Right hindlimb (tissue), 1 donor: ENCODE results near the gene RTN4IP1.
"Not testable (repeated sequence)": the region's sequence is repeated elsewhere in the genome, so short reads cannot be mapped to it uniquely, and the experiment has no call there.

Source experiments
- DNase-seq: peaks from one replicate; pipeline ENCODE4 v3.0.0-alpha.2; 2018

RTN4IP1 gene

DNA sequence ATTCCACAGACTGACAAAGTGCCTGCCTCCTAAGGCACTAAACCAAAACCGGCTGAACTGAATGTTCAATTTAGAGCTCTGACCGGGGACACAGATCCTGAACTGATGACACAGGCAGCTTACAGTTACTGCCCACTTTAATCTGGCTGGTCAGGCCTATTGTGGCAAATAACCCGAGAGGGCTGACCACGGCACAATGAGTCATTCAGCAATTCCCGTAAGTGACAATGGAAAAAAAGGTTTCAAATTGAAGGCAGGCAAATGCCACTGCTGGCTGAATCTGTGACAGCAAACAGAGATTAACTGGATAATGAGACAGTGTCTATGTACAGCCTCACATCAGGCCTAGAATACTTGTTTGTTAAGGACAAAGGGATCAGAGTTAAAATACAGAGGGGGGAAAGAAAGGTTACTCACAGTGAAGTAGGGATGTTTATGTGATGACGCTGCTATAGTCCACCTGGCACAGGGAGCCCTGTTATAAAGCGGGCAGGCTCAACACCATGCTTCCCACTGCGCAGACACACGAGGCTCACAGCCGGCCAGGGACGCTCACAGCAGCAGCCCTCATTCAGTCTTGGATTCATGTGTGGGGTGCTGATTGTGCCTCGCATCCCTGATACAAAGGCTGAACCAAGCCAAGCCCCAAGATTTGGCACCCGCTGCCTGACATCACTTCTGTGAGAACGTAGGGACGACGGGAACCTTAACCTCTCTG is 54.4 kb downstream of the RTN4IP1 start:
- no peak for DNase-seq

DNA sequence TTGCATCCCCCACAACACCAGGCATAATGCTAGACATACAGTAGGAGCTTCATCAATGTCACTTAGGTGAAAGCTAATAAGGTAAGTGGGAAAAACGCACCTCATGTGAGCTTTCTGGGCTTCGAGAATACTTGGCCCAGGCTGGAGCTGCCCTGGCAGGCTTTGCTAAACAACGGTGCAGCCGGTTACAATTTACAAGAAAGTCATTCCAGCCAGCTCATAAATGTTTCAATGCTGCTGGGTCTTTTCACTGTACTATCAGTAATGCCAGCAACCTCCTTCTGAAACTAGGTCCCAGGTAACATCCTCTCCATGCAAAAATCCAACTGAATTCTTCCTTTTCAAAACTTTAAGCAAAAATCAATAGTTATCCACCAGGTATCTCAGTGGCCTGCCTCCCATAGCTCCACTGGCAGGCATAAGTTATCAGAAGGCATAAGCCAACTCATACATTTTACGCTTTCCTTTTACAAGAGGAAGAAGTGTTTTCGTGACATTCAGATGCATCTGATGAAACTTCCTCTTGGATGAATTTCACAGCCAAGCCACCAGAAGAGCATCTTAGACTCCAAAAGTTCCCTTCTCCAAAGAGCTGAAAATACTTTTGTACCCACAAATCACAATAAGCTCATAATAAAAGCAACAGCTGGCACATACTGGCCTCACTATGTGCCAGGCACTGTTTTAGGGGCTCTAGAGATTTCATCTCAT is 56.3 kb downstream of the RTN4IP1 start:
- DNase-seq = no peak

DNA sequence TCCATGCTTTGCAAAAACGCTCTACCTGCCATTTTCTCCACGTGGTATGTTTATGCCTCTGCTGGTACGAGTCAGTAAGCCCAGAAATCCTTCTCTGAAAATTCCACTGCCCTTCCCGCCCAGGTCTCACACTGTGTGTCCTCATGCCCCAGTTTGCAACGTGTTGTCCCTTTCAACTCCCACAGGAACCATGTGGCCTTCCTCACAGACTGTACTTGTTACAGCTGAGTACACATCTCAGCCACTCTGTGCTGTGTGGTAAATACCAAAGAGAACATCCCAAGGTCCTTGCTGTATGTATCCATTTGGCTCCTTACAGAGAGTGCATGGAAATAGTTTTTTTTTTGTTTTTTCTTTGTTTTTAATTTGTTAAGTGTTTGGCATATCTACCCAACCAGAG is 56.9 kb downstream of the RTN4IP1 start:
- no peak for DNase-seq

DNA sequence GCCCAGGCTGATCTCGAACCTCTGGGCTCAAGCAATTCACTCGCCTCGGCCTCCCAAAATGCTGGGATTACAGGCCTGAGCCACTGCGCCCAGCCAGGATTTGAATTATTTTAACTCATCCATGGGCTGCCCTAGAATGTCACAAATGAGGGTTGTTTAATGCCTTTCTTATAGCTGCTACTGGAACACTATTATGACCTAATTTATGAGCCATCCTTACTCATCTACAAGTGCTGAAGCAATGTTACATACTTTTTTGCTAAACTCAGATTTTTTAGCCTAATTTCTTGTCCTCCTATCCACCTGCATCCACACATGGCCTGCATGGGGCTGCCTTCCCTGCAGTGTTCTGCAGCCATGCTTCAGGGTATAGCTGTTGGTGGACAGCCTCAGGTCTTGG is 59.9 kb downstream of the RTN4IP1 start:
- no peak for DNase-seq

DNA sequence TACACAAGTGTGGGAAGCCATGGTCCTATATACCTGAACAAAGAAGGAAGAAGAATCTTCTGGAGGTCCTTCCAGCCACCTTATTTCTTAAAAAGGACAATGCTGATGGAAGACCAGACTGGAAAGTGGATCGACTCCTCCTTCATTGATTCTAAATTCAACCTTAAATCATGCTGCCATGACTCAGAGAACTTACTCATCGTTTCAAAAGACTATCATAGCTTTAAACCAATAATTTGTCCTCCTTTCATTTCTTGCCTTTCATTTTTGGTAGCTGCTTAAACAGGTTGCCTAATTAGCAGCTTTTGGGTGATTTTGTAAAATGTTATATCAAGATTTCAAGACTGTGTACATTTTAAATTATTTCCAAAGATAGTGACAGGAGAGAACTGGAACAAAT is 60.8 kb downstream of the RTN4IP1 start:
- no peak for DNase-seq

DNA sequence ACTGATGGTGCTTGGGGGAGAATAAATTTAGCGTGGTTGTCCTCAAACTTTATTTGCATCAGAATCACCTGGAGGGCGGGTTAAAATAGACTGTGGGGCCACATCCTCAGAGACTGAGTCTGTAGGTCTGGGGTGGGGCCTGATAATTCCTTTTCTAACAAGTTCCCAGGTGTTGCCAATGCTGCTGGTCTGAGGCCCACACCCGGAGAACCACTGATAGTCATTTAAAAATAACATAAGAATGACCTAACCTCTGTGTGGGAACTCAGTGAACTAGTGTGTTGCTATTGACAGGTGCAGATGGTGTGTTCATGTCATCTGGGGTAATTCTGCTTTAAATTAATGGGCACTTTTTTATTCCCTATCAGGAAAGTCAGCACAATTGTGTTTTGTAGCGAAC is 64.8 kb downstream of the RTN4IP1 start:
- DNase-seq = no peak

DNA sequence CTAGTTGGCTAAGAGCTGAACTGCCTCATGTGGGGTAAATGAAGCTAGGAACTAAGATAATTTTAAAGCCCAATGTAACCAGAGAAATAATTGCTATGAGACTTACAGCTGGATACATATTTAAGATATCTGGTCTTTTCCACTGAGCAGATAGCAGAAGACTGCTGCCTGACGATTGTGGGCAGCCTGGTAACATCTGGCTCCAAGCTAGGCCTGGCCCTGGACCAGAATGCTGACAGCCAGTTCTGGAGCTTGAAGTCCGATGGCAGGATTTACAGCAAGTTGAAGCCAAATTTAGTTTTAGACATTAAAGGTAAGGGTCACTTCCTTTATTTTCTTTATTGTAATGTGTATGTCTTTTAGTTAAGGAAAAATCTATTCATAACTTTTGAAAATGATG is 65.7 kb downstream of the RTN4IP1 start:
- DNase-seq = no peak

DNA sequence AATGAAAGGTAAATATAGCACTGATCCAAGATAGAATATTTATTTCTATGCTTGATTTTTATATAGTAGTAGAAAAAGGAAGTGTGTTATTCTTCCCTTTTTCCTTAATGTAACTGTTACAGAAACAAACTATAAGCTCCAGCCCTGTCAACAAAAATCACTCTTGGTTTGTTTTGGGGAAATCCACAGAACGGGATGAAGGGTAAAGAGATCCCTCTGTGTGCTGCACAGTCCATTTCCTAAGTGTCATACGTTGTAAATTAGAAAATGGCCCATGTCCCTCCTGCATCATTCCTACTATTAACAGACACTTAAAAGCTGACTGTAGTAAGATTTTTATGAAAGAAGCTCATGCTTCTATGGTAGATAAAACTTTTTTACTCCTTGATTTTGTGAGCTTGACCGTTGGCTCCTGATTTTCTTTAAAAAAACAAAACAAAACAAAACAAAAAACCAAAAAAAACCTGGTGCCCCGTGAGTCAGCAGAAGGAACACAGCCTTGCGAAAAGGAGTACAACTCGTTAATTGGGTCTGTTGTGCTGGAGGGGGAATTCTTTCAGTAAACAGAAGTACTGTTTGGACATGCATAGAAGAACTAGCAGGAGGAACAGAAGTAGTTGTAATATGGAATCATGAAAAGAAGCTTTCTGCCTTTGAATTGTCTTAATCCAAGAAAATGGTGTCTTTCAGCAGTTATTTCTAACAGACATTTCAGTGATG is 67.5 kb downstream of the RTN4IP1 start:
- no peak for DNase-seq

DNA sequence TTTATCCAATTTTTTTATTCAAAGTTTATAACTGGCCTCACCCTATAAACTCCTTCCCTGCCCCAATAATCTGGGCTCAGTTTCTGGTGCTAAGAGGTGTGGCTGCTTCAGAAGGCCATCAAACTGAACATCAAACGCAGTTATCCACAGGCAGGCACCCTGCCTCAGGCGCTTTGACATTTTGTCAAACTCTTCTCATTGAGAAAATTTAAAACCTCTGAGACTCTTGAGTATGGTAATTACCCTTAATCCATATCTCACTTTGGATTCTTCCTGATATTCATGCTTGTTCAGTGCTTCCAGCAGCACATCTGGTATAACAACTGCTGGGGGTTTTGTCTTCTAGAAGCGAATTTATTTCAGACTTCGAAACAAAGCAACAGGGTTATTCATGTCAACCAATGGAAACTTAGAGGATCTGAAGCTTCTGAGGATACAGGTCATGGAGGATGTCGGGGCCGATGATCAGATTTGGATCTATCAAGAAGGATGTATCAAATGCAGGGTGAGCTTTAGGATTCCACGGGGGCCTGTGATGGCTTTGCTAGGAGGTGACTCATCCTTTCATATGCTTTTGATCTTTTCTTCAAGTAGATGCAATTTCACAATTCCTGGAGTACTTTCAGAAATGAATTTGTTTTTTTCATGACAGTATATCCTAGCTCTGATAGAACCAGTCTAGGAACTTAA is 68.2 kb downstream of the RTN4IP1 start:
- DNase-seq = no peak

DNA sequence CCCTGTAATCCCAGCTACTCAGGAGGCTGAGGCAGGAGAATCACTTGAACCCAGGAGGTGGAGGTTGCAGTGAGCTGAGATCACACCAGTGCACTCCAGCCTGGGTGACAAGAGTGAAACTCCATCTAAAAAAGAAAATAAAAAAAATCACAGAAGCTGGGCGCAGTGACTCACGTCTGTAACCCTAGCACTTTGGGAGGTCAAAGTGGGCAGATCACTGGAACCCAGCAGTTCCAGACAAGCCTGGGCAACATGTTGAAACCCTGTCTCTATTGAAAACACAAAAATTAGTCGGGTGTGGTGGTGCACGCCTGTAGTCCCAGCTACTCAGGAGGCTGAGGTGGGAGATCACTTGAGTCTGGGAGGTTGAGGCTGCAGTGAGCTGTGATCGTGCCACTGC is 69.6 kb downstream of the RTN4IP1 start:
- not testable (repeated sequence) for DNase-seq

DNA sequence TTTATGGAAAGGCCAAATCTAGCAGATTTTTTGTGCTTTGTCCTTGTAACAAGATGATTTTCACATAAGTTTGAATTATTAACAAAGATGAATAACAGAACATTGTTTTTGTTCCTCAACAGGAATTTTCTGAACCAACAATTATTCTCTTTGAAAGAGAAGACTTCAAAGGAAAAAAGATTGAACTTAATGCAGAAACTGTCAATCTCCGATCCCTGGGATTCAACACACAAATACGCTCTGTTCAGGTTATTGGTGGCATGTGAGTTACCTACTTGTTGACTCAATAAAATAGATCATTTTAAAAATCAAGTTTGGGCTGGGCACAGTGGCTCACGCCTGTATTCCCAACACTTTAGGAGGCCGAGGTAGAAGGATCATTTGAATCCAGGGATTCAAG is 70.9 kb downstream of the RTN4IP1 start:
- DNase-seq = no peak

DNA sequence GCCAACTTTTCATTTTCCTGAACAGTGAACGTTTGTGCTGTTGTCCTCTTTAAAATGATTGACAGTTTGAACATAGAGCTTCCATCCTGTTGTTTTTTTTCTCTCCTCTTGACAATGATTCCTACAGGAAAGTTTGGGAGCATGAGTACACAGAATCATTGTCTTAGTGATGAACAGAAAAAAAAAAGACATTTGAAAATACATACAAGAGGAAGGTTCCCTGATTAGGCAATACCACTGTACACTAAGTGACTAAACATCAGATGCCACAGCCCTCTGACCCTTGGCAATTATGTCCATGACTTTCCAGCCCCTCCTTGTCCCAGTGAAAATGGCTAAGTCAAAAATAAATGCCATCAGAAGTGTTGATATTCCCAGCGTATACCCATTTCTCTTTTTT is 71.5 kb downstream of the RTN4IP1 start:
- DNase-seq = no peak

DNA sequence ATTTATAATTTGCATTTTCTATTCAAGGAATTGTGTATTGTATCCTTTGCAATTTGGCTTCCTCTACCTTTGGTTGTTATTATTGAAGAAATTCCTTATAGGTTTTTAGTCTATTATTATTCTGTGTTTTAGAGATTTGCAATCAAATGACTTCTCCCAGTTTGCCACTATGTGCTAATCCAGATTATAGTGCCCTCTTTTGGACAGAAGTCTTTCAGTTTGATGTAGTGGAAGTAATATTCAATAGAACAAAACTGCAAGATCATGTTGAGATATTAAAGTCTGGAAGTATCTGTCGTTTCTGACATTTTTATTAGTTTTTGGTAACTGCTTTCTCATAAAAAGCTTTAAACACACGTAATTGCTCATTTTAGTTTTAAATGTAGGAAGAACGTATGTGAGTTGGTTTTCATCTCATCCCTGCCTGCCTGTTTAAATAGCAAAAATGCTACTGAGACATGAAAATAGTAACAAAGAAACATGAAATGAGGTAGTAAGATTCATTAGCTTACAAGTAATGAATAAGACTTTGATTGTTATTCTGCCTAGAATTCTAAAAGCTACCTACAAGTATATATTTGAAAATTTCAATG is 72.8 kb downstream of the RTN4IP1 start:
- no peak for DNase-seq

DNA sequence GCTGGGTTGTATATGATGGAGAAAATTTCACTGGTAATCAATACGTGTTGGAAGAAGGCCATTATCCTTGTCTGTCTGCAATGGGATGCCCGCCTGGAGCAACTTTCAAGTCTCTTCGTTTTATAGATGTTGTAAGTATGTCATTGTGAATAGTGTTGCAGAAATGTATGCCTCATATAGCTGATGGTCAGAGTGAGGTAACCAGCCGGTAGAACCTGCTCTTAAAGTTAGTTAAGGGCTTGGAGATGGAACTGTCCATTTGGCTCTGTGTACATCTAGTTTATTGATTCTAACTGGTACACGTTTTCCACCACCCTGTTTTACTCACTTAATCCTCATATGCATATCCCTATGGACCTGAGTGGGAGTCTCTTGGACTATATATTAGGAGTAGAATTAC is 73.5 kb downstream of the RTN4IP1 start:
- no peak for DNase-seq

DNA sequence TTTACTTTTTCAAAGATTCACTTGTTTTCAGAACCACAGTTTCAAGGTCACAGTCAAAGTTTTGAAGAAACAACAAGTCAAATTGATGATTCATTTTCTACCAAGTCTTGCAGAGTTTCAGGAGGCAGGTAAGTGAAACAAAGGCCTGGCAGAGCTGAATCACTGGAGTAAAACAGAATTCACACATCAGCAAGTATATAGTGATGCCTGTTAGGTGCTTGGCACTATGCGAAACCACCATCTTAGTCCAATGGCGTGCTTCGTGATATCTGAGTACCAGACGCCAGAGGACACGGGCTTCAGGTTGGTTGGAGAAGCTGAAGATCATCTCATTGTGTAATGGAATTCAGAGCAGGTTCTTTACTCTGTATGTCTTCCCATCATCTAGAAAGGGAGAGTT is 75.9 kb downstream of the RTN4IP1 start:
- DNase-seq = no peak

DNA sequence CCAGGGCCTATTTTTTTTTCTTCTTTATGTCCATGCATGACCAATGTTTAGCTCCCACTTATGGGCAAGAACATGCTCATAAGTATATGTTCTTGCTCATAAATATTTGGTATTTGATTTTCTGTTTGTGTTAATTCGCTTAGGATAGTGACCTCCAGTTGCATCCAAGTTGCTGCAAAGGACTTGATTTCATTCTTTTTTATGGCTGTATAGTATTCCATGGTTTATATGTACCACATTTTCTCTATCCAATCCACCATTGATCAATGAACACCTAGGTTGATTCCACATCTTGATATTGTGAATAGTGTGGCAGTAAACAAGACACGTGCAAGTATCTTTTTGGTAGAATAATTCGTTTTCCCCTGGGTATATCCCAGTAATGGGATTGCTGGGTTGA is 78.1 kb downstream of the RTN4IP1 start:
- DNase-seq = no peak

DNA sequence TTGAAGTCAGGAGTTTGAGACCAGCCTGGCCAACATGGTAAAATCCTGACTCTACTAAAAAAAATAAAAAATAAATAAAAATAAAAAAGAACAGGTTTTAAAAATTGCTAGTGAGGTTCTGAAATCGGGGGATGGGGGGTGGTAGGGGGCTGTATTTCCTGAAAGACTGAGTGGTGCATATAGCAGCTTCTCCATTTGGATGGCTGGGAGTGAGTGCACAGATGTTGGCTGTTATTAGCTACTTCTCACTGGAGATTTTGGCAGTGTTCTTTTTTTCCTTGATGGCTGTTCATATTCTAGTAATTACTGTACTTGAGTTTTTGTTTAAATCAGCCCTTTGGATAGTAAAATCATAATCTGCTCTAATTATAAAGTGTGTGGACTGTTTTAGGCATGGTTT is 79.8 kb downstream of the RTN4IP1 start:
- DNase-seq = no peak

DNA sequence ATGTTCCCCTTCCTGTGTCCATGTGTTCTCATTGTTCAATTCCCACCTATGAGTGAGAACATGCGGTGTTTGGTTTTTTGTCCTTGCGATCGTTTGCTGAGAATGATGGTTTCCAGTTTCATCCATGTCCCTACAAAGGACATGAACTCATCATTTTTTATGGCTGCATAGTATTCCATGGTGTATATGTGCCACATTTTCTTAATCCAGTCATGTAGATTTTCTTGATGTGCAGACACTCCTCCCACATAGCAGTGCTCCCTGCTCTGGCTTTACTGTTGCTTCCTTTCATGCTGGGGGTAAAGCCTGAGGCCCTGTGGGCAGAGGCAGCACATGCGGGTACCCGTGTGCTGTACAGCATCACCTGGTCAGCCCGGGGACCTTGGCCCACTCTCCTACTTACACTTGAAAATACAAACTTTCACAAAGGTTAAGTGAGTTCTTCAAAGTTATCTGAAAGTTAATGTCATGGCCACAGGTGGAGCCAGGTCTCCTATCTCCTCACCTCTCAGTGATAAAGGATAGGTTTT is 80.3 kb downstream of the RTN4IP1 start:
- not testable (repeated sequence) for DNase-seq

DNA sequence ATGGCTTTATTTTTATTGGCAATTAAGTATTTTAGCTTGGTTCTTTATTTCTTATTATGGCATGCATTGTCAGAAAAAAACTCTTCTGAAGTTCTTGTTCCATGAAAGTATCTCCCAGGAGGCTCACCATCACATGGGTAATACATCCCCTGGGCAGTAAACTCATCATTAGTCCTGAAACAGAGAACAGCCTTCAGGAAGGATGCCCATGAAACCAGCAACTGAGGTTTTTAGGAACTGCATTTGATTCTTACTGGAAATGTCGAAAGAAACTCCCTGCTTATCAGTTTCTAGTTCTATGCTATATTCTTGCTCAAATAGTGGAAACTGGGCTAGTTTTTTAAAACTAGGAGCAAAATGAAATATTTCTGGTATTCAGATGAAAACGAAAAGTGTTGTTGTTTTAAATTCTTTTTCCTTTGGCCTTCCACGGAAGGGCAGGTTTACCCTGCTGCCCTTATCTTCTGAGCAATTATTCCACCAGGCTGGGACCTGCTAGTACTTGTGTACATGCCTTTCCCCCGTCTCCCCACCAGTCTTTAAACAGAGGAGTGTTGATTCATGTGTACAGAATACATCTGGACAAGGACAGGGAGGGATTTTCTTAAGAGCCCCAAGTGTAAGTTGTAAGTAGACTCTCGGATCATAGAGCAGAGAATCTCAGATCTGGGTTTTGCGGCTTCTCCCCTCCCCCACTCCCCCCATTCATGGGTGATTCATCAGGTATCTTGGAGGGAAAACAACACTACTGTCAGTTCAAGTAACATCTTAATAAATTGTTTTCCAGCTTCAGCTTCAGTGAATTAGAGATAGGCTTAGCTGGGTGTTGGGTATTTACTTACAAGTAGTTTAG is 81.5 kb downstream of the RTN4IP1 start:
- DNase-seq = no peak

DNA sequence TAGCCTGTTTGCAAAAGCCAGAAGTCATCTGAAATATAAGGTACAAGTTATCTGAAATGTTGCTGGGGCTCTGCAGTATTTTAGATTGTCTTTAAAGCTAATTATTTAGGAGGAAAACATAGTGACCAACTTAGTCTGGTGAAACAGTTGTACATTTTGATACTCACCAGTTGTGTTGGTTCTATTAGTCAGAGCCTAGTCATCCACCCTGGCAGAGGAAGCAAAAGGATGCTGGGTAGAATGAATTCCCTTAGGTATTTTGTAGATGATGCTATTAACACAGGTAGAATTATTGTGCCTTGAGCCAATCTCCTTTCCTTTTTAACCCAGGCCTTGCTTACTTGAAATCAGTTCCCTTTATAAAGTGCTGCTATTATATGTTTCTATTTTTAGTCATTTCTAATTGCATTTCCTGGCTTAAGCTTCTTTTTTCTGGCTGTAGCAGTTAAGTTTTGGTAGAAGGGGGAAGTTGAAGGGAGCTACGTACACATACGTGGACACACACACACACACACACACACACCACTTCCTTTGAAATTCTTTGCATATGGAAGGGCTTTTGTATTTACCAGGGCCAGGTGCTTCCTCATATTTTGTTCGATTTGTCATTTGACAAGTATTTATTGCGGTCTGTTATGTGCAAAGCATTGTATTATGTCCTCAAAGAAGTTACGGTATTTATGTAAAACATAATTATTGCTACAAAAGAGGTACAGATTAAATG is 82.4 kb downstream of the RTN4IP1 start:
- no peak for DNase-seq

DNA sequence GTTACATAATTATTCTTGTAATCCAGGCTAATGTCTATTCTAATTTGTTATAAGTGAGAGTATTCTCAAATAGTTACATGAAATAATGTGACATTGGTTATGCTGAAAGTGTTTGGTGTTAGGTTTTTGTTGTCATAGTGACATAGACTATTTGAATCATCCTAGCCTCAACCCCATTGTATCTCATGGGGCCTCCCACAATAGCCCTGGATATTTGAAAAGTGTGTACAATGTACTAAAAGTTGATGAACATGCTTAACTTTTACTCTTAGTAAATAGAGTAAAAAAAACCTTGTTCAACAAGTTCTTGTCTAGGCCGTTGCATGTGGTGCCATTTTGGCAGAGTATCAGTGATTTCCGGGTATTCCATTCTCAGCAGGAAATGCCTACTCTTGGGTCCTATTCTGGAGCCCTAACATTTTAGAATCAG is 83.0 kb downstream of the RTN4IP1 start:
- DNase-seq = no peak
